ENCODE data around the gene KCTD17. TPM values are rescaled to one million over a fixed set of nuclear protein-coding genes. Genes with fewer than 3 reads are reported as not detected.
A peak's percentile ranks its signal among the peaks of the same experiment; 100 is the strongest.

The KCTD17 gene
- total and polyA plus RNA-seq, 7 experiments from 2014 or later = 10.3 to 44.5 (median 23.6) TPM

DNA sequence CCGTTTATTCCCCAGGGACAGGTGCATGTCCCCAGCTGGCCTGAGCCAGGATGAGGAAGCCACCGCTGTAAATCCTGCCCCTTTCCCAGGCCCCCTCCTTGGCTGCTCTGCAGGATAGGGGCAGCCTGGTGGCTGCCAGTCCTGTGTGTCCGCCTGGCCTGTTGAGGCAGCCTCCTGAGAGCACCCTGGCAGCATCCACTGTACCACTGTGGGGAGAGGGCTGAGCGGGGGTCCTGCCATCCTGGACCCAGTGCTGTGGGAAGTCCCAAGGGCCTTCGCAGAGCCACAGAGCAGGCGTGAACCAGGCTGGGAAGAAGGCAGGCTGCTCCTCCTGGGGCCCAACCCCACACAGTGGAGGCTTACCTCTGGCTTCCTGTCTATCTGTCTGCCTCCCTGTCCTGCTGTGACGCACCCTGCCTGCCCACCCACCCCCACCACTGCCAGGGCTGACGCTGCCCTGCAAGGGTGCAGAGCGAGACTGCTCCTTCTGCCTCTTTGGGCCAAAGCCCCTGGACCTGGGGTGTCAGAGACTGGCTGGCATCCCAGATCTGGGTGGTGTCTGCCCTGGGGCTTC is 8.4 kb downstream of the KCTD17 start:
- ChIA-PET POLR2A (no interaction called here), CTCF (no interaction called here)
- no peaks in the 10 kb centered on the region for H3K9me3 Mint-ChIP-seq
- H3K36me3 Mint-ChIP-seq = peaks cover 0 to 22% (median 0%) of the 10 kb centered on the region in 5 donors
- DNase-seq = no peak
- ATAC-seq = peak; percentile 33
- no peak overlapping the region for H3K4me3 Mint-ChIP-seq
- H3K27me3 Mint-ChIP-seq = no peaks in the 10 kb centered on the region
- Histone ChIP-seq H3K9me3 (ENCODE audit: control insufficient read depth in 2 of 3, low read length in 3 of 3) (no peaks in the 10 kb centered on the region), H3K4me1 (ENCODE audit: control insufficient read depth in 2 of 2, insufficient read depth in 2 of 2, low read length in 2 of 2) (no peaks in the 10 kb centered on the region), H3K36me3 (ENCODE audit: control insufficient read depth in 2 of 3, insufficient read depth in 3 of 3, low read length in 3 of 3) (peaks cover 0 to 64% (median 3%) of the 10 kb centered on the region in 3 experiments), H3K27me3 (ENCODE audit: control insufficient read depth in 2 of 2, insufficient read depth in 2 of 2, low read length in 2 of 2) (no peaks in the 10 kb centered on the region), H3K27ac (ENCODE audit: low read depth, low read length) (no peak overlapping the region), H3K4me3 (ENCODE audit: low read length) (no peak overlapping the region)
- H3K4me1 Mint-ChIP-seq = peaks cover 0 to 16% (median 9%) of the 10 kb centered on the region in 7 donors
- H3K27ac Mint-ChIP-seq = no peak overlapping the region
- intact Hi-C loops (cut with micrococcal nuclease) = no loop called here

DNA sequence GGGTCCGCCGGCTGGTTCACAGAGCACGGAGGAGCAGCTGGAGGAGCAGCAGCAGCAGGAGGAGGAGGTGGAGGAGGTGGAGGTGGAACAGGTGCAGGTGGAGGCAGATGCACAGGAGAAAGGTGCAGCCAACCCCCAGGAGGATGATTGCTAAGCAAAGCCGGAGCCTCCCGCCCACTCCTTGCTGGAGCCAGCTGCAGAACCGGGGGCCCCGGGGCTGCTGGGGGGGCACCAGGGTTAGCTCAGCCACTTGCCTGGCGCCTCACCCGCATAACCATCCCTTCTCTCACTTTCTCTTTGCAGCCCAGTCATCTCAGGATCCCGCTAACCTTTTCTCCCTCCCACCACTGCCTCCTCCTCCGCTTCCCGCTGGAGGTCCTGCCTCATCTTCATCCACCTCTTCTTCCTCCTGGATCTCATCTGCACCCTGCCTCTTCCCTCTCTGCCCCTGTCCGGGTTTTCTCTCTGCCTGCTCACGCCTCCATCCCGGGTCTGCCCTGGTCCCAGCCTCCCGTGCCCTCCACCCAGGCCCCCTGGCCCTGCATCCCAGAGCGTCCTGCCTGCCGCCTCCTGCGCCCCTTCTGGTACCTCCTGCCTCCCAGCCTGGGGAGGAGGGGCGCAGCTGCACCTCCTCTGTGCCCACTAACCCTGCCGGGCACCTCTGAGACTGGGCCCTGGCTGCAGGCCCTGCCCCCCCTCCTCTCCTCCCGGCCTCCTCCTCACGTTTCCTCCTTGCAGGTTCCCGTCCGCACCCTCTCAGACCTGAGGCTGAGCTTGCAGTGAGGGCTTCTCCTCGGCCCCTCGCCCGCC is 9.5 kb downstream of the KCTD17 start:
- intact Hi-C loops (cut with micrococcal nuclease) = no loop called here
- ChIA-PET CTCF (no interaction called here), POLR2A (interaction anchor here (0.6 kb wide), 1 partner anchor 286 kb away, joined by 3 read pairs; no protein-coding TSS in a partner anchor)
- no peak overlapping the region for H3K4me3 ChIP-seq (ENCODE audit: low read length)
- peak in 1 of 9 donors; percentile 64 for DNase-seq
- Mint-ChIP-seq H3K4me1 (peaks cover 0 to 16% (median 9%) of the 10 kb centered on the region in 7 donors), H3K9me3 (no peaks in the 10 kb centered on the region), H3K36me3 (peaks cover 0 to 16% (median 0%) of the 10 kb centered on the region in 5 donors), H3K27me3 (no peaks in the 10 kb centered on the region), H3K4me3 (no peak overlapping the region), H3K27ac (peak overlapping the region in 1 of 9 donors; percentile 73)
- ATAC-seq = no peak
- H3K9me3 ChIP-seq (ENCODE audit: control insufficient read depth in 2 of 3, low read length in 3 of 3) = no peaks in the 10 kb centered on the region
- peaks cover 0 to 54% (median 3%) of the 10 kb centered on the region in 3 experiments for H3K36me3 ChIP-seq (ENCODE audit: control insufficient read depth in 2 of 3, insufficient read depth in 3 of 3, low read length in 3 of 3)
- H3K4me1 ChIP-seq (ENCODE audit: control insufficient read depth in 2 of 2, insufficient read depth in 2 of 2, low read length in 2 of 2) = no peaks in the 10 kb centered on the region
- no peak overlapping the region for H3K27ac ChIP-seq (ENCODE audit: low read depth, low read length)
- no peaks in the 10 kb centered on the region for H3K27me3 ChIP-seq (ENCODE audit: control insufficient read depth in 2 of 2, insufficient read depth in 2 of 2, low read length in 2 of 2)

DNA sequence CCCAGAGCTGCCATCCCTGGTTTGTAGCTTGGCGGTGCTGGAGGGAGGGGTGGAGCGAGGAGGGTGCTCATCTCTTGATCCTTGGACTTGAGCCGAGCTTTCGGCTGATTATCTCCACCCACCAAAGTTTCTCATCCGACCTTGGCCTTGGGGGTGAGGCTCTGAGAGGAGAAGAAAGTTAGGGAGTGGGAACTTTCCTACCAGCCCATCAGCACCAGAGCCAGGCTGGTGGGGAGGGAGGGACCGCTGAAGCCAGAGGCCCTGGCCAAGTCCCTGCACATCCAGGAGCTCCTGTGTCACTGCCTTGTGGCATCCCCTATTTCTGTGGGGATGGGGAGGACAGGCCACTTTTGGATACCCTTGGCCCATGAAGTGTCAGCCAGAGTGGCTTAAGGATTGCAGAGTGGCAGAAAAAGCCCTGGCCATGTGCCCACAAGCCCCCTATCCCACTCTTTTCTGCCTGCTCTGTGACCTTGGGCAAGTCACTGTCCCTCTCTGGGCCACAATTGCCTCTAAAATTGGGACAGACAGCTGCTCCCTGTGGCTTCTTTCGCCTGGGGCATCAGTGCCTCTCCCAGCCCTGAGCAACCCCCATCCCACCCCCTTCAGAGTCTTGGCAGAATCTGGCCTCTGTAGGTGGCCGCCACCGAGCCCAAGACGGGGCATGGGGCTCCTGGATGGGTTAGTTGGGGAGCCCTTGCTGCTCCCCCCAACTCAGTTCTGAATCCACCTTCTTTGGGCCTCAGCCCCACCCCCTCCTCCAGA is 10.3 kb downstream of the KCTD17 start:
- Histone ChIP-seq H3K27me3 (ENCODE audit: control insufficient read depth in 2 of 2, insufficient read depth in 2 of 2, low read length in 2 of 2) (no peaks in the 10 kb centered on the region), H3K4me1 (ENCODE audit: control insufficient read depth in 2 of 2, insufficient read depth in 2 of 2, low read length in 2 of 2) (no peaks in the 10 kb centered on the region), H3K9me3 (ENCODE audit: control insufficient read depth in 2 of 3, low read length in 3 of 3) (no peaks in the 10 kb centered on the region), H3K27ac (ENCODE audit: low read depth, low read length) (no peak overlapping the region), H3K36me3 (ENCODE audit: control insufficient read depth in 2 of 3, insufficient read depth in 3 of 3, low read length in 3 of 3) (peaks cover 0 to 46% (median 3%) of the 10 kb centered on the region in 3 experiments), H3K4me3 (ENCODE audit: low read length) (no peak overlapping the region)
- peaks cover 0 to 18% (median 9%) of the 10 kb centered on the region in 7 donors for H3K4me1 Mint-ChIP-seq
- no peaks in the 10 kb centered on the region for H3K9me3 Mint-ChIP-seq
- no peaks in the 10 kb centered on the region for H3K27me3 Mint-ChIP-seq
- ChIA-PET CTCF (no interaction called here), POLR2A (no interaction called here)
- H3K27ac Mint-ChIP-seq = no peak overlapping the region
- intact Hi-C loops (cut with micrococcal nuclease) = no loop called here
- DNase-seq (no peak), ATAC-seq (no peak)
- peaks cover 0 to 11% (median 0%) of the 10 kb centered on the region in 5 donors for H3K36me3 Mint-ChIP-seq
- H3K4me3 Mint-ChIP-seq = peak overlapping the region in 1 of 10 donors; percentile 14

DNA sequence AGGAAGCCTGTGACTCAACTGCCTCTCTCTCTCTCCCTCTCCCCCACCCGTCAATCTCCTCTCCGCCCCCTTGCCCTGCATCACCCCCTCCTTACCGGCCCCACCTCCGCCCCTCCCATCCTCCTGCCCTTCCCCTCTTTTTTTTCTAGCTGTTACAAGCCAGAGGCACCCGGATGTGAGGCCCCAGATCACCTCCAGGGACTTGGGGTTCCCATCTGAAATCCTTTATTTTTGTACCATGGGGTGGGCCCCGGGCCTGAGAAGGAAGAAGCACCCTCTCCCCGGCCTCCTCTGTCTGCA is 10.8 kb downstream of the KCTD17 start:
- Histone ChIP-seq H3K4me3 (ENCODE audit: low read length) (no peak overlapping the region), H3K9me3 (ENCODE audit: control insufficient read depth in 2 of 3, low read length in 3 of 3) (no peaks in the 10 kb centered on the region), H3K27ac (ENCODE audit: low read depth, low read length) (no peak overlapping the region), H3K27me3 (ENCODE audit: control insufficient read depth in 2 of 2, insufficient read depth in 2 of 2, low read length in 2 of 2) (no peaks in the 10 kb centered on the region), H3K4me1 (ENCODE audit: control insufficient read depth in 2 of 2, insufficient read depth in 2 of 2, low read length in 2 of 2) (no peaks in the 10 kb centered on the region), H3K36me3 (ENCODE audit: control insufficient read depth in 2 of 3, insufficient read depth in 3 of 3, low read length in 3 of 3) (peaks cover 0 to 40% (median 3%) of the 10 kb centered on the region in 3 experiments)
- H3K27ac Mint-ChIP-seq = no peak overlapping the region
- H3K36me3 Mint-ChIP-seq = peaks cover 0 to 8% (median 0%) of the 10 kb centered on the region in 5 donors
- H3K27me3 Mint-ChIP-seq = no peaks in the 10 kb centered on the region
- intact Hi-C loops (cut with micrococcal nuclease) = no loop called here
- H3K9me3 Mint-ChIP-seq = no peaks in the 10 kb centered on the region
- no peak overlapping the region for H3K4me3 Mint-ChIP-seq
- peaks cover 0 to 18% (median 9%) of the 10 kb centered on the region in 7 donors for H3K4me1 Mint-ChIP-seq
- ChIA-PET CTCF (no interaction called here), POLR2A (no interaction called here)
- no peak for DNase-seq
- ATAC-seq = no peak

DNA sequence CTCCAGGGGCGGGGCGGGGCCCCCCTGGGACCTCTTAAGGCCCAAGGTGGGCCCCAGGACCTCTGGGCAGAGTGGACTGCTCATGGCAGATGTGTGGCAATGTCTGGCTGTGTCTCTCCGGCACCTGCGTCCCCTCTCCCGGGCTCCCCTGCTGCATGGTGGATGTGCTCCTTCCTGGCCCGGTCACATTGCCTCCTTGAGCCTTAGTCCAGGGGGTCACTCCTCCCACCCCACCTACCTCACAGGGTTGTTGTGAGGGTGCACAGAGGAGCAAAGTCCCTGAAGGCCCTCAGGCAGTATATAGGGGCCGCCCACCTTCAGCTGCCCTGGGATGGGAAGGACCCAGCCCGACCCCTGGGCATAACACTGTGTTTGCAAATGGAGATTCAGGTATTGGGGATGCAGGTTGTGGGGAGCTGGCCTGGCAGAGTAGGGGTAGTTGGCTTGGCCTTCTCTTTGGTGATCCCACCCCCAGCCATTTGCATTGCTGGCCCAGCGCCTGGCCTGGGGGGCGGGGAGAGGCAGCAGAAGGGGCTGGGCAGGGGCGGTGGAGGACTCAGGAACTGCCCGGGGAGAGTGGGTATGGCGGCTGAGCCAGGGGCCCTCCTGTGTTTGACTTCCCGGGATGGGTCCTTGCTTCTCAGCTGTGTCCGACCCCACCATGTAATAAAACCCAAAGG is 11.3 kb downstream of the KCTD17 start:
- Histone ChIP-seq H3K4me1 (ENCODE audit: control insufficient read depth in 2 of 2, insufficient read depth in 2 of 2, low read length in 2 of 2) (no peaks in the 10 kb centered on the region), H3K27me3 (ENCODE audit: control insufficient read depth in 2 of 2, insufficient read depth in 2 of 2, low read length in 2 of 2) (no peaks in the 10 kb centered on the region)
- CTCF ChIA-PET = no interaction called here

More for the DNA sequence above, 11.3 kb downstream of the KCTD17 start:
- H3K4me3 Mint-ChIP-seq = no peak overlapping the region
- H3K9me3 Mint-ChIP-seq = no peaks in the 10 kb centered on the region
- H3K4me1 Mint-ChIP-seq = peaks cover 0 to 18% (median 9%) of the 10 kb centered on the region in 7 donors
- Histone ChIP-seq H3K36me3 (ENCODE audit: control insufficient read depth in 2 of 3, insufficient read depth in 3 of 3, low read length in 3 of 3) (peaks cover 0 to 35% (median 3%) of the 10 kb centered on the region in 3 experiments), H3K27ac (ENCODE audit: low read depth, low read length) (no peak overlapping the region), H3K9me3 (ENCODE audit: control insufficient read depth in 2 of 3, low read length in 3 of 3) (no peaks in the 10 kb centered on the region), H3K4me3 (ENCODE audit: low read length) (no peak overlapping the region)
- no peak for DNase-seq
- peak overlapping the region in 1 of 9 donors; percentile 55 for H3K27ac Mint-ChIP-seq
- no peak for ATAC-seq
- peaks cover 0 to 2% (median 0%) of the 10 kb centered on the region in 5 donors for H3K27me3 Mint-ChIP-seq
- H3K36me3 Mint-ChIP-seq = peaks cover 0 to 2% (median 0%) of the 10 kb centered on the region in 5 donors
- POLR2A ChIA-PET = no interaction called here
- intact Hi-C loops (cut with micrococcal nuclease) = no loop called here

Data from naive thymus-derived CD4-positive, alpha-beta T cell (primary cell).